HG03039 (cell line): ENCODE data around the gene IQGAP3.

Source experiments
- ATAC-seq: cut with Tn5 transposase; IDR thresholded peaks from one replicate; pipeline ENCODE4 v1.9.1; 2021; ENCODE audit warnings: mild to moderate bottlenecking, moderate library complexity; ENCODE audit not compliant: unreplicated experiment

IQGAP3 gene

DNA sequence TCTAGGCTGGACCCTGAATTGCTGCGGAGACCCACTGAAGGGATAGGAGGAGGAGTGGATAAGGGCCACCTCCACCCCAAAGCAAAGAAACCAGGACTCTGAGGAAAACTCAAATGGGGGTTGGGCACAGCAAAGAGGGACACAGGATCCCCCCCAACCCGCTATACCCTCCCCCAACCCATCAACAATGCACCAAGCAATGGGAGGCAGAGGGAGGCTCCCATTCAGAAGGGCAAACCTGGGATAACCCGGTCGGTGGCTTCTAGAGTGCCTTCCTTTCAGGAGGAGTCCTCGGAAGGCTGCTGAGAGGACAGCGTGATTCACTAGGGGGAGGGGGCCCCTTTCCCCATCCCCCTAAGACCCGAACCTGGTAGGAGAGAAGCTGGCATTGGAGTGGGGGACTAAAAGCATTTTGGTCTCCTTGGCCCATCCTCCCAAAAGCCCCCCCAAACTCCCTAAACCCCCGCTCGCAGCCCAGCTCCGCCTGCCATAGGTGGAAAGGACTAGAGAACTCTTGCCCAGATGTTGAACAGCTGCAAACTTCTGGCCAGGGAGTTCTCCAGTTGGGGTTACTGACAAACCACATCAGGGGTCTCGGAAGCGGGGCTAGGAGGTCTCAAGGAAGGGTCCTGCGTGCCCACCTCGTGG, 73.0 kb downstream of the IQGAP3 start:
- ATAC-seq = no peak

DNA sequence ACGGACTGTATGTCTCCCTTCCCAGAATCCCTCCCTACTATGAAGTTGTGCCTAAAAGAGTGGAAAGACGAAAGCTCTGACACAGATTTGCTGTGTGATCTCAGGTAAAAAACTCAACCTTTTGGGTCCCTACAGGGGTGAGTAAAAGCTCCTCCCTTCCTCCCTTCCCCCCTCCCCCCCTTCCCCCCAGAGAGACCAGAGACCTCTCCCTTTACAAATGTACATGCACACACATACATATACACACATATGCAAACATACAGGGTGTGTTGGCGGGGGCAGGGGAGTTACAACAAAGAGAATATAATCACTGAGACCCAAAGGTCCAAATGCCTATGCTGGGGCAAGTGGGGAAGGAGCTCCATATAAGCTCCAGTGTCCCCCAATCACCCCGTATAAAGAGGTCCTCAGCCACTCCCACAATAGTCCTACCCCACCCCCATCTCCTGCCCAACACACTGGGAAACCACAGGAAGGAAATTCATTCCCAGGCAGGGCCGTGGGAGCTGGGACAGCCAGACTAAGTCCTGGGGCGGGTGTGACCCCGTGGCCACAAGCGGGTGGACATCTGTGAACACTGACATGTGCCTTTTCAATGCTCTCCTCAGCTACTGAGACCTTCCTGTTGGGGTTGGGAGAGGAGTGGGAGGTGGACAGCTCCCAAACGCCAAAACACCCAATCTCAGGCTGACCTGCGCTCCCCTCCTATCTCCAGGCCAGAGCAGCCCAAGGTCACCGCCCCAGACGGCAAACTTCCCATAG, 73.8 kb downstream of the IQGAP3 start:
- no peak for ATAC-seq

DNA sequence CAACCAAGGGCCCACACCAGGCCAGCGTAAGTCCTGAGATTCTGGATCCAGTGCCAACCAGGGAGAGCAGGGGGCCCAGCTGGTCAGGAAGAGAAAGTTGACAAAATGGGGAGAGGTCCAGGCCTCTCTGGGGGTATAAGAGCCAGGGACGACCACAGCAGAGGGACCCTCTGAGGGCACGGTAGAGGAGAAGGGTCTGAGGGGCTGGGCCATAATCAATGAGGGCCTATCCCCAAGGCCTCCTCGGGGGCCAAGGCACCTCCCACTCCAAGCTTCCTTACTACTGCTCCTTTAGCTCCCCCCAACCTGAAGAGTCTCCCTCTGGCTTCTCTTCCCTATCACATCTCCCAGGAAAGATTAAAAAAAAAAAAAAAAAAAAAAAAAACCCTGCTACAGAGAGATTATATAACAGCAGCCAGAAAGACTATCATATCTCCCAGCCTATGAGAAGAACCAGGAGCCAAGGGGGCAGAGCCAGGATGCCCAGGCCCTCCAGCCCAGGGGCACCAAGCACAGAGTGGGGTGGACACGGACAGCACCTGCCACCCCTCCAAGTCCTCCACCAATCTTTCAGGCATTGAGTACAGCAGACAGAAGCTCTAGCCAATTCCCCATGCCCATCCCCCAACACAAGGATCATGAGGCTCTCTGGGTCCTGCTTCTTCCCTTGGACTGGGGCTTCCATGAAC, 74.5 kb downstream of the IQGAP3 start:
- no peak for ATAC-seq

GRCh38 chr1:156497078-156497742, 75.2 kb downstream of the IQGAP3 start:
- ATAC-seq = no peak

DNA sequence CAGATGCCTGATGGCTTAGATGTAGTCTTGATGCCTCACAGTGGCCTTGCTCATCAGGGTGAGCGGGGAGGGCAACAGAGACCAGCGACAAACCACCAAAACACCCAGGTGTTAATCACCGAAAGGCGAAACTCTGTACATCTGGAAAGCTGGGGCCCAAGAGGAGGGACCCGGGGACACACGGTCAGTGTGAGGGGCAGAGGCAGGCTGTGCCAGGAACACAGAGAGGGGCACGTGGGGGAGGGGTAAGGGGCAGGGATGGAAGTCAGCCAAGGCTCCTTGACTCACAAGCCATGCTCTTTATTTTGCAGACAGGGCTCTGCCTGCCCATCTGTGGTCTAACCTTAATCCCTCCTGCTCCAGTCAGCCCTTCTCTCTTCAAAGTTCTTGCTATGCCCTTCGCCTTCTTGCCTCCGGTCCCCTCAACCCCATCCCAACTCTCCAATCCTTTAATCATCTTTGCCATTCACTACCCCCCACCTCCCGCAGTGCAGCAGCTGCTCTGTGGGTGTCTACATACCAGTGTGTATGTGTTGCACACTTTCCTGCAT, 76.1 kb downstream of the IQGAP3 start:
- ATAC-seq = no peak

DNA sequence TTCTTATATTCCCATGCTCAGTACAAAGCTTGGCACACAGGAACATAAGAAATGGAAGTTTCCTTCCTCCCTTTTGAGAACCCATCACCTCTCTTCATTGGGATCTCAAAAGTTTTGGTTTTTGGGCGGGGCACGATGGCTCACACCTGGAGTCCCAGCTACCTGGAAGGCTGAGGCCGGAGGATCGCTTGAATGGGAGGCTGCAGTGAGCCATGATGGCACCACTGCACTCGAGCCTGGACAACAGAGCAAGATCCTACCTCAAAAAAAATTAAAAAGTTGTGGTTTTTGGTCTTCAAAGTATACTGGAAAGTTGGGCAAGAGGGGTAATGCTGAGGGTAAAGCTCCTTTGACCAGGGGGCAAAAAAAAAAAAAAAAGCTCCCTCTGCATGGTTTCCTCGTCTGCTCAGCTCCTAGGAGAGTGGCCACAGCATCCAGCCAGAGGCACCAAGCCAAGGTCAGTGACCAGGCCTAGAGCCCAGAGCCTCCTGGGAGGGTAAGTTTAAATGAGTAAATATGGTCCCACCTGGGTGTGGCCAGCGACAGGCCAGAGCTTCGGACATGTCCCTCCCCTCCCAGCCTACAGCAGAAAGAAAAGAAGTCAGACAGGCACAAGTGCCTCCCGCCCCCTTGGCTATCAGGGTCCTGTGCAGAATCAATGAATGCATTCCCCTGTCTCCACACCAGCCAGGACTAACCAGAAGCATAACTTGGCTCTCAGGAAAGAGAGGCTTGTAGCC, 76.8 kb downstream of the IQGAP3 start:
- ATAC-seq = no peak

- ATAC-seq = no peak
Measured at GRCh38 chr1:156494309-156494895, 78.0 kb downstream of the IQGAP3 start.

- ATAC-seq = no peak
Measured at GRCh38 chr1:156493742-156494141, 78.6 kb downstream of the IQGAP3 start.

GRCh38 chr1:156493154-156493631, 79.2 kb downstream of the IQGAP3 start:
- ATAC-seq = no peak

DNA sequence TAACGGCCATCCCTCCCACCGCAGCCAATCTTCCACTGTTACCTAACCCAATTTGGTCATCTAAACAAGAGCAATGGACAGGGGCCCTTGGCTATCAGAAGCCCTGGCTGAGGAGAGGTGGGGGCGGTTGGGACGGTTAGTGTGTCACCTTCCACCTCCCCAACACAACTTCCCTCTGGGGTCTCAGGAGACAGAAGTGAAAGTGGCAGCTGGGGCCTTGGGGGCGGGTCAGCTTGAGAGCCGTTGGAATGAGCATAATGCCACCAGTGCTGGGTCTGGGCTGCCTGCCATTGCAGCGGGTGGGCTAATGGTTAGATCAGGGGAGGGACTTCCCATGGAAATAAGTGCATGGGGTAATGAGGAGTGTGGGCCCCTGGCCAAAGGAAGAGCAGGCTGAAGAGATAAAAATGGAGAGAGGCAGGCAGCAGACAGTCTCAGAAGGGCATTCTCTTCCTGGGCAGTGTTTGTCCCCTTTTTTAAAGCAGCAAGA, 79.7 kb downstream of the IQGAP3 start:
- ATAC-seq = no peak

DNA sequence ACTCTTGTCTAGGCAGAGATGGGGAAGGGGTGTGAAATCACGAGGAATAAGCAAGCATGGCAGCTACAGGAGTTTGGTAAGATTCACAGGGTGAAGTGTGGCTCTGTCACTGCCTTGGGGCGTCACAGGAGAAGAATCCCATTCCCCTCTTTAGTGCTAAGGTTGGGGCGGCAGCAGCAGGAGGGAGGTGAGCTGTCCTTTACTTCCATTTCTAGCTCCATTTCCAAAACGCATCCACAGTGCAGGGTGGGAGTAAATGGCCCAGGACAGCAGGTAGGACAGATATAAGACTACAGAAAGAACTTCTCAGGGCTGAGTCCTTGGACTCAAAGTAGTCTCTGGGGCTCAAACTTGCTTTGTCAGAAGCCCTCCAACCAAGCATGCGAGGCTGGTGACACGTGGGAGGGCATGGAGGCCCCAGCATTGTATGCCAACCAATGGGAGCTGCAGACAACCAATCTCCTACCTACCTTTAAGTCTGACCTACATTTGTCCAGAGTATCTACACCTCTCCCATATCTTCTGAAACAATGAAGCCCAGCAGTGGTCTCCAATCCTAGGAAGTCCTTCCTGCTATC, 80.3 kb downstream of the IQGAP3 start:
- ATAC-seq = no peak

- no peak for ATAC-seq
Measured at GRCh38 chr1:156491151-156491949, 81.0 kb downstream of the IQGAP3 start.

DNA sequence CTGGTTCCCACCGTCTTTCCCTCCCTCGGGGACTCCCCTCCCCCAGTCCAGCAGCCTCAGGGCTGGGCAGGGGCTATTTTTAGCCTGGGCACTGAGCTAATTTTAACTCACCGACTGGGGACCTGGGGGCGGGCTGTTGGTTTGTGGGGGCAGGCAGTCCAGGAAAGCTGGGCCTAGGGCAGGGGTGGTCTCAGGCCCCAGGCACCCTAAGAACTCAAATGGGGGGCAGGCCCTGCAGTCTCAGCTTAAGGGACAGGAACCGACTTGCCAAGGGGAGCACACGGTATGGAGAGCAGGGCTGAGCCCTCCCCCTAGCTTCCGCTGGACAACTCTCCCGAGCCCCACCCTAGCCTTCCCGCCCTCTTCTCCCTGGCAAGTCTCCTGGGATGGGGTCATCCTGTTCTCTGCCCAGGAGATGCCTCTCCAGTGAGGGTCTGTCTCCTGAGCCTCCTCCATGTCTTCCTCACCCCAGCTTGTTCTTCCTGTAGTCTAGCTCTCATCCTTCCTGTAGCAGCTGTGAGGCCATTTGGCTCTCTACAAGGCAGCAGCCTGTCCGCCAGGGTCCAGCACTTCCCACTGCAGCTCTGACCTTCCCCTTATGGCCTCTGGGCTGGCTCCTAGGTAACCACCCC, 81.8 kb downstream of the IQGAP3 start:
- ATAC-seq = no peak

- ATAC-seq = no peak
Measured at GRCh38 chr1:156489935-156490293, 82.5 kb downstream of the IQGAP3 start.

DNA sequence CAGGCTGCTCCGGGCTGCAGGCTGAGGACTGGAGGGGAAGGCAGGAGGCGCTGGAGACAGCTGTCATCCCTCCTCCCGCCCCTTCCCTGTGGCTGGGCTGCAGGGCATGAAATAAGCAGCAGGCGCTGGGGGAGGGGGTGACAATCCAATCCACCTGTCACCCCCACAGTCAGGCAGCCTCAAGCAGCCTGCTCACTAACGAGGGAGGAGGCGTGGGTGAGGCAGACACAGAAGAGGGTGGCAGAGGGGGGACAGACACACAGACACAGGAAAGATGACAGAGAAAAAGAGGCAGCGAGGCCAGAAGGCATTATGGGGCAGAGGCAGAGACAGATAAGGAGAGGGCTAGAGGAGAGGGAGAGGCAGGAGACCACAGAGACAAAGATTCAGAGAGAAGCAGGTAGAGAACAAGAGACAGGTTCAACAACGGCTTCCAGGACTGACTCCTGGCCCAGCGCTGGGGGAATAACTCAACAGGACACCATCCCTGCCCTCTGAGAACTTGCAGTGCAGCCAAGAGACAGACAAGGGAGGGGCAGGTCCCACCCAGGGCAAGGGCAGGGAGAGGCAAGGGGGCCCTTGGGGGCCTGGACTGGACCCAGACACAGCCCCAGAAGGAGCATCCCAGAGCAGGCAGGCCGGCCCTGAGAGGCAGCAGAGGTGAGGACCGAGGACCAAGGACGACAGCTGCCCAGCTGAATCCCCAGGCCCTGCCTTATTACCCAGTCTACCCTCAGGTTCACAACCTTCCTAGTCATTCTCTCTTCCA, 83.0 kb downstream of the IQGAP3 start:
- ATAC-seq = peak; percentile 17

DNA sequence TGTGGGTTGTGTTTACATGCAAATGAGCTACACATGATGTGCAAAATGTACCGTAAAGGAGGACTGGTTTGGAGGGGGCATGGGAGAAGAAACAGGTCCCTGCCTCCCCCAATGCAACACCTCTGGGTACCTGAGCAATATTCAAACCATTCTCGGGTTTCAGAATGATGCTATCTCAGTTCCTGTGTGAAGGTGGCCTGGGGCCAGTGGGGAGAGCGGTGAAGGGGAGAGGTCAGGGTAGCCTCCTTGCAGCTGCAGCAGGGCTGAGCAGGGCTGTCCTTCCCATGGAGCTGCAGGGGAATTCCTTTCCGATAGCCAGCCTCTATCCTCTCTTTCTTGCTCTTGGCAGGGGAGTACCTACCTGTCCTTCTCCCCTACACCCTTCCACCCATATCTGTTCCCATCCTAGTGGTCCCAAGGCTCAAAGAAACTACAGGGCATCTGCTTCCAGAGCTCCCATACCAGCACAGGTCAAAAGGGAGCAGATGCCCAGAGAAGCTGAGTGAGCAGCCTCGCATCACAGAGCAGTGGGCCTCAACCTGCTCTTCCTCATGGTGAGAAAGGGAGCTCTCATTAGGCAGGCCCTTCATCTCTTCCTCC, 83.7 kb downstream of the IQGAP3 start:
- peak; percentile 50 for ATAC-seq

DNA sequence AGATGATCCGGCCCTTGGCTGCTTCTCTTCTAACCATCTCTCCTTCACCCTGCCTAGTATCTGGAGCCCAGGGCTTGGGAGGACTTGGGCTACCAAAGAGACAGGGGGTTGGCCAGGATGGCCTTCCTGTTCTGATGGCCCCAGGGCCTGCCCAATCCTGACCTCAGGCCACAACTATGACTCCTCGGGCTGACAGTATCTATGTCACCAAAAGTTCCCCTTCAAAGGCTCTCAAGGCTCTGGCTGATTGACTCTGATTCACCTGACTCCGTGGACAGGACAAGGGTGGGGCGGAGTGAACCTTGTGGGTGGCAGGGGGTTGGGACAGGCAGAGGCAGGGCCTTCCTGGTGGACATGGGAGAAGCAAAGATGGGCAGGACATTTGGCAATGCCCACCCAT, 84.5 kb downstream of the IQGAP3 start:
- no peak for ATAC-seq
